SIG-M5 treated with dmso at 0.1 percent for 504 hours (cell line): Measurements from ENCODE around the gene FSCN2.
"Not testable (repeated sequence)": the region's sequence is repeated elsewhere in the genome, so short reads cannot be mapped to it uniquely, and the experiment has no call there.

ENCODE experiments used
- DNase-seq: peaks from one replicate; lab custom pipeline; 2025; ENCODE audit not compliant: unreplicated experiment; lab: John Stamatoyannopoulos, UW

The FSCN2 gene

GRCh38 chr17:81573794-81574642 is 45.8 kb downstream of the FSCN2 start:
- no peak for DNase-seq

GRCh38 chr17:81574643-81574956 is 46.4 kb downstream of the FSCN2 start:
- no peak for DNase-seq

- DNase-seq, result no peak
These were observed 47.7 kb downstream of the FSCN2 start for GRCh38 chr17:81575836-81576235.

- DNase-seq, result peak; percentile 5
These were observed 48.6 kb downstream of the FSCN2 start for GRCh38 chr17:81576621-81577277.

GRCh38 chr17:81577278-81578000 is 49.3 kb downstream of the FSCN2 start:
- peak; percentile 69 for DNase-seq

GRCh38 chr17:81578038-81578441 is 49.9 kb downstream of the FSCN2 start:
- no peak for DNase-seq

- no peak for DNase-seq
These were observed 50.5 kb downstream of the FSCN2 start for GRCh38 chr17:81578561-81579225.

GRCh38 chr17:81579298-81579697 is 51.1 kb downstream of the FSCN2 start:
- DNase-seq, result no peak

GRCh38 chr17:81579821-81580321 is 51.7 kb downstream of the FSCN2 start:
- DNase-seq, result no peak

GRCh38 chr17:81580481-81580880 is 52.3 kb downstream of the FSCN2 start:
- DNase-seq, result no peak

- DNase-seq, result no peak
These were observed 53.6 kb downstream of the FSCN2 start for GRCh38 chr17:81581758-81582157.

- no peak for DNase-seq
These were observed 54.2 kb downstream of the FSCN2 start for GRCh38 chr17:81582341-81582740.

GRCh38 chr17:81582749-81583148 is 54.6 kb downstream of the FSCN2 start:
- DNase-seq, result no peak

- no peak for DNase-seq
These were observed 55.6 kb downstream of the FSCN2 start for GRCh38 chr17:81583589-81584342.

GRCh38 chr17:81584771-81585170 is 56.6 kb downstream of the FSCN2 start:
- DNase-seq, result not testable (repeated sequence)

GRCh38 chr17:81586096-81586495 is 57.9 kb downstream of the FSCN2 start:
- DNase-seq, result no peak
